IMR-90 (cell line): ENCODE measurements around the gene CD2. TPM values are rescaled to one million over a fixed set of nuclear protein-coding genes. Genes with fewer than 3 reads are reported as not detected.

Source experiments
- ATAC-seq: fragments of 200-7000 bp; cut with Tn5 transposase; 2 replicates; pipeline ENCODE4 v1.9.1; 2020; ENCODE audit warnings: low read depth, mild to moderate bottlenecking, moderate library complexity
- BruUV-seq: library from RNA; stranded (reverse); fragments of 400-500 nt; replicated peaks from 2 replicates; lab custom pipeline; 2021; lab: Mats Ljungman, UMichigan
- CTCF ChIA-PET: fragments of 300-600 bp; formaldehyde crosslinking; extraction: SDS; loops from one replicate; lab custom pipeline; 2021; ENCODE audit warnings: antibody characterized with exemption; lab: Yijun Ruan, JAX
- POLR2A ChIA-PET: fragments of 300-600 bp; sonication (Branson Sonifier 250); formaldehyde crosslinking; loops from one replicate; lab custom pipeline; 2022; ENCODE audit warnings: antibody characterized with exemption; ENCODE audit not compliant: unreplicated experiment; lab: Charles Lee
- DNase-seq: peaks from one replicate; pipeline ENCODE4 v3.0.0; 2013
- H2AFZ ChIP-seq: replicated peaks from 2 replicates; pipeline ENCODE3; 2013; ENCODE audit warnings: low read length, mild to moderate bottlenecking; ENCODE audit not compliant: poor library complexity
- H2AK5ac ChIP-seq: 2 replicates; pipeline ENCODE4 v1.6.1; 2013; ENCODE audit warnings: low read depth, low read length, inconsistent platforms
- H2AK9ac ChIP-seq: replicated peaks from 2 replicates; pipeline ENCODE3; 2013; ENCODE audit warnings: mild to moderate bottlenecking, low read depth, low read length, moderate library complexity; ENCODE audit not compliant: poor library complexity
- H2BK120ac ChIP-seq: 2 replicates; pipeline ENCODE4 v1.6.1; 2013; ENCODE audit warnings: low read depth, low read length, inconsistent platforms
- H2BK15ac ChIP-seq: 3 replicates; pipeline ENCODE4 v1.6.1; 2013; ENCODE audit warnings: low read depth, low read length, inconsistent platforms
- H2BK20ac ChIP-seq: 2 replicates; pipeline ENCODE4 v1.6.1; 2013; ENCODE audit warnings: low read depth, mild to moderate bottlenecking, inconsistent platforms, low read length, moderate library complexity
- H2BK5ac ChIP-seq: 2 replicates; pipeline ENCODE4 v1.6.1; 2013; ENCODE audit warnings: mild to moderate bottlenecking, low read depth, low read length, inconsistent platforms; ENCODE audit not compliant: poor library complexity, severe bottlenecking
- H3K14ac ChIP-seq: replicated peaks from 2 replicates; pipeline ENCODE4 v1.6.1; 2013; ENCODE audit warnings: low read depth, low read length, inconsistent platforms
- H3K18ac ChIP-seq: 2 replicates; pipeline ENCODE4 v1.6.1; 2013; ENCODE audit warnings: low read depth, low read length, control low read depth
- H3K23ac ChIP-seq: 2 replicates; pipeline ENCODE4 v1.6.1; 2013; ENCODE audit warnings: low read depth, low read length, inconsistent platforms
- H3K27ac ChIP-seq: 2 replicates; pipeline ENCODE4 v1.5.1; 2013; ENCODE audit warnings: mild to moderate bottlenecking, control low read depth, low read length; ENCODE audit not compliant: insufficient read depth
- H3K27me3 ChIP-seq: 2 replicates; pipeline ENCODE4 v1.6.1; 2013; ENCODE audit warnings: low read length; ENCODE audit not compliant: control insufficient read depth, insufficient read depth
- H3K36me3 ChIP-seq: 2 replicates; pipeline ENCODE4 v1.6.1; 2013; ENCODE audit warnings: low read length, mixed read lengths; ENCODE audit not compliant: control insufficient read depth, insufficient read depth
- H3K4ac ChIP-seq: 2 replicates; pipeline ENCODE4 v1.6.1; 2013; ENCODE audit warnings: low read depth, low read length, inconsistent platforms
- H3K4me1 ChIP-seq: 2 replicates; pipeline ENCODE4 v1.6.1; 2013; ENCODE audit warnings: low read length, mixed read lengths; ENCODE audit not compliant: control insufficient read depth, insufficient read depth
- H3K4me2 ChIP-seq: 2 replicates; pipeline ENCODE4 v1.6.1; 2013; ENCODE audit warnings: low read depth, mild to moderate bottlenecking, control low read depth, low read length, moderate library complexity
- H3K4me3 ChIP-seq: 2 replicates; pipeline ENCODE4 v1.5.1; 2013; ENCODE audit warnings: low read depth, mild to moderate bottlenecking, control low read depth, low read length, moderate library complexity; ENCODE audit not compliant: insufficient read depth
- H3K56ac ChIP-seq: 2 replicates; pipeline ENCODE4 v1.6.1; 2013; ENCODE audit warnings: low read length, inconsistent platforms; ENCODE audit not compliant: insufficient read depth; ENCODE audit errors: extremely low read depth
- H3K79me1 ChIP-seq, 2 experiments: 2 replicates each; pipeline ENCODE4 v1.6.1; 2013; ENCODE audit warnings: low read length in 2 of 2, inconsistent platforms in 1 of 2, low read depth in 1 of 2
- H3K9ac ChIP-seq: 2 replicates; pipeline ENCODE4 v1.6.1; 2013; ENCODE audit warnings: low read depth, low read length, control low read depth
- H3K9me1 ChIP-seq: 2 replicates; pipeline ENCODE4 v1.6.1; 2013; ENCODE audit warnings: low read length, inconsistent platforms; ENCODE audit not compliant: insufficient read depth
- H3K9me3 ChIP-seq: 2 replicates; pipeline ENCODE4 v1.6.1; 2013; ENCODE audit warnings: low read length; ENCODE audit not compliant: control insufficient read depth, insufficient read depth
- H4K20me1 ChIP-seq: 2 replicates; pipeline ENCODE4 v1.6.1; 2013; ENCODE audit warnings: low read length, inconsistent platforms; ENCODE audit not compliant: insufficient read depth
- H4K5ac ChIP-seq: 2 replicates; pipeline ENCODE4 v1.6.1; 2013; ENCODE audit warnings: mild to moderate bottlenecking, low read depth, low read length, control low read depth
- H4K8ac ChIP-seq, 2 experiments: 2 replicates each; pipeline ENCODE4 v1.6.1; 2013; ENCODE audit warnings: low read depth in 2 of 2, low read length in 2 of 2, control low read depth in 1 of 2, inconsistent platforms in 1 of 2
- H4K91ac ChIP-seq: 2 replicates; pipeline ENCODE4 v1.6.1; 2013; ENCODE audit warnings: low read depth, low read length, inconsistent platforms; ENCODE audit not compliant: insufficient read depth
- BHLHE40 ChIP-seq: fragments of 150-350 bp; IDR thresholded peaks from 2 replicates; pipeline ENCODE4 v1.6.1; 2016; ENCODE audit warnings: mild to moderate bottlenecking, low read depth, low read length
- CEBPB ChIP-seq: IDR thresholded peaks from 2 replicates; pipeline ENCODE4 v1.6.1; 2012; ENCODE audit warnings: low read depth, low read length, improper control_type of control experiment
- CHD1 ChIP-seq: IDR thresholded peaks from 2 replicates; pipeline ENCODE4 v1.6.1; 2012; ENCODE audit warnings: low read depth, low read length, improper control_type of control experiment
- ELK1 ChIP-seq: fragments of 150-350 bp; IDR thresholded peaks from 2 replicates; pipeline ENCODE4 v1.6.1; 2016; ENCODE audit warnings: low read depth, mild to moderate bottlenecking, low read length, moderate library complexity, borderline replicate concordance
- FOS ChIP-seq: fragments of 150-350 bp; IDR thresholded peaks from 2 replicates; pipeline ENCODE4 v1.6.1; 2016; ENCODE audit warnings: low read depth, low read length
- MAFK ChIP-seq: IDR thresholded peaks from 2 replicates; pipeline ENCODE4 v1.6.1; 2012; ENCODE audit warnings: low read depth, low read length, improper control_type of control experiment
- MAZ ChIP-seq: IDR thresholded peaks from 2 replicates; pipeline ENCODE4 v1.6.1; 2012; ENCODE audit warnings: low read depth, mild to moderate bottlenecking, low read length, improper control_type of control experiment, moderate library complexity, borderline replicate concordance
- MXI1 ChIP-seq: IDR thresholded peaks from 2 replicates; pipeline ENCODE4 v1.6.1; 2012; ENCODE audit warnings: low read depth, mild to moderate bottlenecking, low read length, moderate library complexity, borderline replicate concordance
- NFE2L2 ChIP-seq: fragments of 150-350 bp; IDR thresholded peaks from 2 replicates; pipeline ENCODE4 v1.6.1; 2016; ENCODE audit warnings: low read depth, mild to moderate bottlenecking, low read length
- POLR2A ChIP-seq: IDR thresholded peaks from 2 replicates; pipeline ENCODE4 v1.6.1; 2012; ENCODE audit warnings: mild to moderate bottlenecking, low read depth, low read length
- RAD21 ChIP-seq: IDR thresholded peaks from 2 replicates; pipeline ENCODE4 v1.6.1; 2012; ENCODE audit warnings: low read length, improper control_type of control experiment
- RCOR1 ChIP-seq: IDR thresholded peaks from 2 replicates; pipeline ENCODE4 v1.6.1; 2012; ENCODE audit warnings: mild to moderate bottlenecking, low read length, improper control_type of control experiment; ENCODE audit not compliant: insufficient replicate concordance
- RFX5 ChIP-seq: IDR thresholded peaks from 2 replicates; pipeline ENCODE4 v1.8.0; 2012; ENCODE audit warnings: low read depth, mild to moderate bottlenecking, low read length, moderate library complexity
- SMC3 ChIP-seq: fragments of 150-350 bp; IDR thresholded peaks from 2 replicates; pipeline ENCODE4 v1.6.1; 2016; ENCODE audit warnings: low read depth, mild to moderate bottlenecking, antibody characterized with exemption, low read length, moderate library complexity
- USF2 ChIP-seq: fragments of 150-350 bp; IDR thresholded peaks from 2 replicates; pipeline ENCODE4 v1.6.1; 2017; ENCODE audit warnings: mild to moderate bottlenecking, antibody characterized with exemption, low read length, low read depth
- WGBS, 2 experiments: methylation state at CpG; one replicate each; pipeline versions ENCODE4 v1.1.5 to v1.1.7; 2013; ENCODE audit warnings: missing lambda C conversion rate in 2 of 2; ENCODE audit not compliant: insufficient read length in 1 of 2; ENCODE audit errors: extremely low coverage in 2 of 2; 5-methylcytosine and 5-hydroxymethylcytosine counted together
- dilution Hi-C: fragments of 300-500 bp; cut with HindIII; formaldehyde crosslinking; loops from one replicate; pipeline ENCODE4 v1.14.3; 2018; ENCODE audit warnings: low sequenced_read_pairs; ENCODE audit not compliant: unreplicated experiment
- in situ Hi-C: fragments of 300-500 bp; cut with MboI; formaldehyde crosslinking; loops from 3 replicates; pipeline ENCODE4 v1.14.3; 2019; ENCODE audit warnings: low sequenced_read_pairs, inconsistent platforms, mixed read lengths
- intact Hi-C: fragments of 100-400 bp; cut with micrococcal nuclease; formaldehyde crosslinking; loops from 2 replicates; pipeline ENCODE4 v1.10.0; 2022
- polyA plus RNA-seq, 3 experiments: library from polyadenylated mRNA; depleted of rRNA; stranded (reverse); fragments of >200 nt; gene quantifications; 2 replicates each; pipeline ENCODE4 v1.2.3, GENCODE V29; 2012; ENCODE audit warnings: low replicate concordance in 1 of 3
- total RNA-seq: library from RNA; depleted of rRNA; stranded (reverse); fragments of >200 nt; gene quantifications from 2 replicates; pipeline ENCODE4 v1.2.3, GENCODE V29; 2012
- TF ChIP-seq, protein P1 (sequence below): conservative IDR thresholded peaks from 2 replicates; pipeline ENCODE4 v1.5.1; 2012; ENCODE audit warnings: mild to moderate bottlenecking, low read depth, low read length, improper control_type of control experiment

Gene CD2
- total and polyA plus RNA-seq, 2 of the 4 experiments (the other 2 are of a cell fraction), result not detected

DNA sequence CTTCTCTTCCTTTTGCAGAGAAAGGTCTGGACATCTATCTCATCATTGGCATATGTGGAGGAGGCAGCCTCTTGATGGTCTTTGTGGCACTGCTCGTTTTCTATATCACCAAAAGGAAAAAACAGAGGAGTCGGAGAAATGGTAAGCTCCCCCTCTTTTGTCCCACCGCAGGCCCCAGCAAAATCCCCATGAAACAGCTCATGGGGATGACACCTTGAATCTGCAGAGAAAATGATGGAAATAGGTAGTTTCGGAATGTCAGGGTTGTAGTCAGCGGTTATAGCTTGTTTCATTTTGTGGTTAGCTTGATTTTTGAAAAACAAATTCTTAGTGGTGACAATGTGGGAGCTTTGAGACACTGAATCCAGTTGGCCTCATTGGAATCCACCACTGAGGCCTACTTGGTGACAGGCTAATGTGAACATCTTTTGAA, 10.3 kb downstream of the CD2 start:
- H3K27ac ChIP-seq, result no peak overlapping the region
- H2BK20ac ChIP-seq, result no peak overlapping the region
- TF ChIP-seq RFX5 (no peak), USF2 (no peak), FOS (no peak), RCOR1 (no peak), RAD21 (no peak), POLR2A (no peak), BHLHE40 (no peak), MAZ (no peak), SMC3 (no peak), NFE2L2 (no peak), ELK1 (no peak), CHD1 (no peak), MXI1 (no peak), MAFK (no peak), CEBPB (no peak)
- TF ChIP-seq, protein P1, sequence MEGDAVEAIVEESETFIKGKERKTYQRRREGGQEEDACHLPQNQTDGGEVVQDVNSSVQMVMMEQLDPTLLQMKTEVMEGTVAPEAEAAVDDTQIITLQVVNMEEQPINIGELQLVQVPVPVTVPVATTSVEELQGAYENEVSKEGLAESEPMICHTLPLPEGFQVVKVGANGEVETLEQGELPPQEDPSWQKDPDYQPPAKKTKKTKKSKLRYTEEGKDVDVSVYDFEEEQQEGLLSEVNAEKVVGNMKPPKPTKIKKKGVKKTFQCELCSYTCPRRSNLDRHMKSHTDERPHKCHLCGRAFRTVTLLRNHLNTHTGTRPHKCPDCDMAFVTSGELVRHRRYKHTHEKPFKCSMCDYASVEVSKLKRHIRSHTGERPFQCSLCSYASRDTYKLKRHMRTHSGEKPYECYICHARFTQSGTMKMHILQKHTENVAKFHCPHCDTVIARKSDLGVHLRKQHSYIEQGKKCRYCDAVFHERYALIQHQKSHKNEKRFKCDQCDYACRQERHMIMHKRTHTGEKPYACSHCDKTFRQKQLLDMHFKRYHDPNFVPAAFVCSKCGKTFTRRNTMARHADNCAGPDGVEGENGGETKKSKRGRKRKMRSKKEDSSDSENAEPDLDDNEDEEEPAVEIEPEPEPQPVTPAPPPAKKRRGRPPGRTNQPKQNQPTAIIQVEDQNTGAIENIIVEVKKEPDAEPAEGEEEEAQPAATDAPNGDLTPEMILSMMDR, result no peak
- H3K4me2 ChIP-seq, result no peak overlapping the region
- no peak overlapping the region for H2BK5ac ChIP-seq
- no peak overlapping the region for H4K5ac ChIP-seq
- no peak overlapping the region for H3K4me3 ChIP-seq
- H2AFZ ChIP-seq, result no peak overlapping the region
- no peaks in the 10 kb centered on the region for H4K20me1 ChIP-seq
- H3K14ac ChIP-seq, result no peak overlapping the region
- DNase-seq, result no peak
- H2AK5ac ChIP-seq, result no peak overlapping the region
- no peak overlapping the region for H3K18ac ChIP-seq
- WGBS, 2 experiments, result no CpG with 5 or more reads among the region's 5 CpGs
- dilution Hi-C loops, result no loop called here
- no peaks in the 10 kb centered on the region for H3K36me3 ChIP-seq
- no peak overlapping the region for H2AK9ac ChIP-seq
- no peak overlapping the region for H3K23ac ChIP-seq
- no peak for ATAC-seq
- no peak overlapping the region for H3K9ac ChIP-seq
- no peak overlapping the region for H2BK120ac ChIP-seq
- ChIA-PET CTCF (interaction anchor here (1.6 kb wide), 1 partner anchor 12 kb away, joined by 3 read pairs; no protein-coding TSS in a partner anchor), POLR2A (no interaction called here)
- intact Hi-C loops, result no loop called here
- H2BK15ac ChIP-seq, result no peak overlapping the region
- H3K79me1 ChIP-seq, result no peaks in the 10 kb centered on the region
- no peak overlapping the region for H4K8ac ChIP-seq
- no peak overlapping the region for H3K4ac ChIP-seq
- H3K9me1 ChIP-seq, result no peaks in the 10 kb centered on the region
- no peaks in the 10 kb centered on the region for H3K4me1 ChIP-seq
- in situ Hi-C loops, result no loop called here
- no peak overlapping the region for H4K91ac ChIP-seq
- no peaks in the 10 kb centered on the region for H3K9me3 ChIP-seq
- no peaks in the 10 kb centered on the region; the same call in 1 of the 2 replicates for H3K27me3 ChIP-seq
- no peak overlapping the region for H3K56ac ChIP-seq
- BruUV-seq, result no TSS peak
